ENCODE measurements around the gene CEP164.

- TF ChIP-seq REST (IDR thresholded peaks at IDR 0.05; ENCODE audit: insufficient read depth in 1 of 2, low read depth in 2 of 2, low read length in 2 of 2), result no peak
- TF ChIP-seq POLR2AphosphoS5 (IDR thresholded peaks at IDR 0.05; ENCODE audit: low read depth, low read length), result no peak
- TF ChIP-seq SIN3A (IDR thresholded peaks at IDR 0.05; ENCODE audit: borderline replicate concordance, insufficient read depth, low read length), result no peak
- no peak for TF ChIP-seq TAF1 (IDR thresholded peaks at IDR 0.05; ENCODE audit: borderline replicate concordance, insufficient read depth, low read length)
Observed at GRCh38 chr11:117408356-117408755, 80.7 kb downstream of the CEP164 start.
